H9 (cell line): ENCODE data around the gene OR4C15. TPM values are rescaled to one million over a fixed set of nuclear protein-coding genes. Genes with fewer than 3 reads are reported as not detected.

ENCODE experiments used
- DNase-seq: peaks from one replicate; pipeline ENCODE4 v3.0.0-alpha.2; 2017
- H2AFZ ChIP-seq: one replicate; pipeline ENCODE4 v1.6.1; 2013; ENCODE audit warnings: mild to moderate bottlenecking, low read length, control low read depth, moderate library complexity
- H2AK5ac ChIP-seq: 2 replicates; pipeline ENCODE4 v1.6.1; 2013; ENCODE audit warnings: low read length, control low read depth, mixed read lengths; ENCODE audit not compliant: insufficient read length
- H2BK120ac ChIP-seq: one replicate; pipeline ENCODE4 v1.6.1; 2013; ENCODE audit warnings: low read depth, mild to moderate bottlenecking, low read length, control low read depth, inconsistent platforms; ENCODE audit not compliant: poor library complexity, severe bottlenecking
- H2BK12ac ChIP-seq: 2 replicates; pipeline ENCODE4 v1.6.1; 2013; ENCODE audit warnings: low read length, control low read depth, mixed read lengths, low read depth; ENCODE audit not compliant: insufficient read length
- H2BK15ac ChIP-seq: 2 replicates; pipeline ENCODE4 v1.6.1; 2013; ENCODE audit warnings: low read depth, low read length, control low read depth
- H2BK20ac ChIP-seq: one replicate; pipeline ENCODE4 v1.6.1; 2013; ENCODE audit warnings: low read depth, mild to moderate bottlenecking, low read length, control low read depth, inconsistent platforms; ENCODE audit not compliant: poor library complexity, severe bottlenecking
- H2BK5ac ChIP-seq: 2 replicates; pipeline ENCODE4 v1.6.1; 2013; ENCODE audit warnings: low read length, control low read depth, mixed read lengths; ENCODE audit not compliant: insufficient read length
- H3K14ac ChIP-seq: 2 replicates; pipeline ENCODE4 v1.6.1; 2013; ENCODE audit warnings: low read length, control low read depth; ENCODE audit not compliant: insufficient read depth
- H3K18ac ChIP-seq: 2 replicates; pipeline ENCODE4 v1.6.1; 2013; ENCODE audit warnings: low read depth, mild to moderate bottlenecking, mixed read lengths, low read length, control low read depth; ENCODE audit not compliant: insufficient read length
- H3K23ac ChIP-seq: 2 replicates; pipeline ENCODE4 v1.6.1; 2013; ENCODE audit warnings: low read length, control low read depth, mixed read lengths, low read depth; ENCODE audit not compliant: insufficient read length
- H3K23me2 ChIP-seq: 2 replicates; pipeline ENCODE4 v1.6.1; 2013; ENCODE audit warnings: low read depth, mild to moderate bottlenecking, mixed read lengths, low read length, control low read depth; ENCODE audit not compliant: insufficient read length, poor library complexity, severe bottlenecking
- H3K27ac ChIP-seq: 2 replicates; pipeline ENCODE4 v1.5.1; 2013; ENCODE audit warnings: low read length, control low read depth, mixed read lengths, low read depth; ENCODE audit not compliant: insufficient read length
- H3K27me3 ChIP-seq: 2 replicates; pipeline ENCODE4 v1.6.1; 2013; ENCODE audit warnings: low read length, control low read depth, inconsistent platforms; ENCODE audit not compliant: insufficient read depth
- H3K4ac ChIP-seq: 2 replicates; pipeline ENCODE4 v1.6.1; 2013; ENCODE audit warnings: low read depth, mild to moderate bottlenecking, control low read depth, inconsistent platforms, low read length, moderate library complexity
- H3K4me1 ChIP-seq: 2 replicates; pipeline ENCODE4 v1.6.1; 2013; ENCODE audit warnings: low read length, control low read depth, inconsistent platforms; ENCODE audit not compliant: insufficient read depth
- H3K4me2 ChIP-seq: 2 replicates; pipeline ENCODE4 v1.6.1; 2013; ENCODE audit warnings: low read length, control low read depth, mixed read lengths; ENCODE audit not compliant: insufficient read length, insufficient read depth
- H3K56ac ChIP-seq: 2 replicates; pipeline ENCODE4 v1.6.1; 2013; ENCODE audit warnings: low read depth, mild to moderate bottlenecking, mixed read lengths, low read length, control low read depth; ENCODE audit not compliant: insufficient read length
- H3K79me1 ChIP-seq: 2 replicates; pipeline ENCODE4 v1.6.1; 2013; ENCODE audit warnings: low read depth, mild to moderate bottlenecking, moderate library complexity, low read length, control low read depth, inconsistent platforms; ENCODE audit not compliant: insufficient read depth, poor library complexity, severe bottlenecking
- H3K79me2 ChIP-seq: 2 replicates; pipeline ENCODE4 v1.6.1; 2013; ENCODE audit warnings: low read length, control low read depth, inconsistent platforms; ENCODE audit not compliant: insufficient read depth
- H3K9ac ChIP-seq: 2 replicates; pipeline ENCODE4 v1.6.1; 2013; ENCODE audit warnings: low read length, control low read depth, mixed read lengths; ENCODE audit not compliant: insufficient read length; ENCODE audit errors: extremely low read depth
- H3K9me3 ChIP-seq: one replicate; pipeline ENCODE4 v1.6.1; 2013; ENCODE audit warnings: low read depth, low read length, inconsistent platforms; ENCODE audit not compliant: control insufficient read depth
- H3T11ph ChIP-seq: one replicate; pipeline ENCODE4 v1.6.1; 2013; ENCODE audit warnings: mild to moderate bottlenecking, low read length, control low read depth, inconsistent platforms
- H4K20me1 ChIP-seq: one replicate; pipeline ENCODE4 v1.6.1; 2013; ENCODE audit not compliant: control insufficient read depth, insufficient read length, insufficient read depth
- H4K5ac ChIP-seq: 2 replicates; pipeline ENCODE4 v1.6.1; 2013; ENCODE audit warnings: low read depth, mild to moderate bottlenecking, mixed read lengths, low read length, control low read depth; ENCODE audit not compliant: insufficient read length
- H4K8ac ChIP-seq: replicated peaks from 2 replicates; pipeline ENCODE4 v1.6.1; 2013; ENCODE audit warnings: low read length, control low read depth, mixed read lengths, low read depth; ENCODE audit not compliant: insufficient read length
- H4K91ac ChIP-seq: 2 replicates; pipeline ENCODE4 v1.6.1; 2013; ENCODE audit warnings: low read depth, mild to moderate bottlenecking, moderate library complexity, mixed read lengths, low read length, control low read depth; ENCODE audit not compliant: insufficient read length
- H3K27ac Mint-ChIP-seq, 3 experiments: 2 replicates in 2 of 3; 3 replicates in 1 of 3; pipeline ENCODE4 v1.8.0; 2020 to 2021; ENCODE audit warnings: mixed read lengths in 3 of 3, mild to moderate bottlenecking in 1 of 3, moderate library complexity in 1 of 3
- H3K27me3 Mint-ChIP-seq: 2 replicates; pipeline ENCODE4 v1.8.0; 2021; ENCODE audit warnings: low read depth, mild to moderate bottlenecking, moderate library complexity, mixed read lengths
- H3K36me3 Mint-ChIP-seq, 3 experiments: 2 replicates in 2 of 3; 3 replicates in 1 of 3; pipeline ENCODE4 v1.8.0; 2020 to 2021; ENCODE audit warnings: low read depth in 3 of 3, mixed read lengths in 3 of 3; ENCODE audit not compliant: insufficient read depth in 1 of 3
- H3K4me1 Mint-ChIP-seq, 2 experiments: 2 replicates each; pipeline ENCODE4 v1.8.0; 2020; ENCODE audit warnings: mixed read lengths in 2 of 2
- H3K4me3 Mint-ChIP-seq, 2 experiments: 2 replicates in 1 of 2; 3 replicates in 1 of 2; pipeline ENCODE4 v1.8.0; 2020 to 2021; ENCODE audit warnings: mild to moderate bottlenecking in 2 of 2, mixed read lengths in 2 of 2, moderate library complexity in 1 of 2
- H3K9me3 Mint-ChIP-seq, 2 experiments: 2 replicates in 1 of 2; 3 replicates in 1 of 2; pipeline ENCODE4 v1.8.0; 2020; ENCODE audit warnings: mild to moderate bottlenecking in 2 of 2, mixed read lengths in 2 of 2, moderate library complexity in 1 of 2
- long read RNA-seq: library from polyadenylated mRNA; unstranded; transcript quantifications from one replicate; pipeline ENCODE4 v2.0.0, GENCODE V29; 2020
- total RNA-seq: library from RNA; stranded (reverse); gene quantifications from 2 replicates; pipeline ENCODE4 v1.2.1, GENCODE V29; 2021
- TF ChIP-seq, protein P1 (sequence below): fragments of 200-600 bp; sonication (generic); conservative IDR thresholded peaks from 3 replicates; pipeline ENCODE4 v1.8.0; 2021; ENCODE audit warnings: antibody characterized with exemption, mild to moderate bottlenecking

The OR4C15 gene
- not detected in 2 replicates for total RNA-seq
- long read RNA-seq = 0 reads

DNA sequence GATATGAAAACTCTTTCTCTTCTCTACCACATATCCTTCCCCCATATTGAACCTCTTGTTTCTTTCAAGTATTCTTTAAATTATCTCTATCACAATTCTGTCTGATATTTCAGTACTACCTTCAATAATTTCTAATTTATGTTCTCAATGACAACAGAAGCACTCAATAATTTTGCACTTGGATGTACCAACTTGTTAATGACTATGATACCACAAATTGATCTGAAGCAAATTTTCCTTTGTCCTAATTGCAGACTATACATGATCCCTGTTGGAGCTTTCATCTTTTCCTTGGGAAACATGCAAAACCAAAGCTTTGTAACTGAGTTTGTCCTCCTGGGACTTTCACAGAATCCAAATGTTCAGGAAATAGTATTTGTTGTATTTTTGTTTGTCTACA, at the start of gene OR4C15:
Gene OR4C15, plus strand, starts transcription at position 301 of the 400 bp plus-strand sequence. Its CDS starts 0 bp downstream, at position 301.
- no peaks in the 10 kb centered on the region for H3K27me3 ChIP-seq
- no peak within 1 kb of the TSS for H3K14ac ChIP-seq
- H3K4me2 ChIP-seq = no peak within 1 kb of the TSS
- H2BK15ac ChIP-seq = no peak within 1 kb of the TSS
- H2BK5ac ChIP-seq = no peak within 1 kb of the TSS
- no peak within 1 kb of the TSS for H4K5ac ChIP-seq
- no peaks in the 10 kb centered on the region for H3K79me2 ChIP-seq
- TF ChIP-seq, protein P1, sequence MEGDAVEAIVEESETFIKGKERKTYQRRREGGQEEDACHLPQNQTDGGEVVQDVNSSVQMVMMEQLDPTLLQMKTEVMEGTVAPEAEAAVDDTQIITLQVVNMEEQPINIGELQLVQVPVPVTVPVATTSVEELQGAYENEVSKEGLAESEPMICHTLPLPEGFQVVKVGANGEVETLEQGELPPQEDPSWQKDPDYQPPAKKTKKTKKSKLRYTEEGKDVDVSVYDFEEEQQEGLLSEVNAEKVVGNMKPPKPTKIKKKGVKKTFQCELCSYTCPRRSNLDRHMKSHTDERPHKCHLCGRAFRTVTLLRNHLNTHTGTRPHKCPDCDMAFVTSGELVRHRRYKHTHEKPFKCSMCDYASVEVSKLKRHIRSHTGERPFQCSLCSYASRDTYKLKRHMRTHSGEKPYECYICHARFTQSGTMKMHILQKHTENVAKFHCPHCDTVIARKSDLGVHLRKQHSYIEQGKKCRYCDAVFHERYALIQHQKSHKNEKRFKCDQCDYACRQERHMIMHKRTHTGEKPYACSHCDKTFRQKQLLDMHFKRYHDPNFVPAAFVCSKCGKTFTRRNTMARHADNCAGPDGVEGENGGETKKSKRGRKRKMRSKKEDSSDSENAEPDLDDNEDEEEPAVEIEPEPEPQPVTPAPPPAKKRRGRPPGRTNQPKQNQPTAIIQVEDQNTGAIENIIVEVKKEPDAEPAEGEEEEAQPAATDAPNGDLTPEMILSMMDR = no peak
- no peak within 1 kb of the TSS for H3K56ac ChIP-seq
- H3K23ac ChIP-seq = no peak within 1 kb of the TSS
- no peak within 1 kb of the TSS for H3K9ac ChIP-seq
- no peak within 1 kb of the TSS for H2BK20ac ChIP-seq
- no peak within 1 kb of the TSS for H3T11ph ChIP-seq
- H3K27ac Mint-ChIP-seq = no peak within 1 kb of the TSS
- peaks cover 6 to 19% (median 11%) of the 10 kb centered on the region in 3 experiments; a peak in 6 of 7 replicates for H3K36me3 Mint-ChIP-seq
- H3K79me1 ChIP-seq = no peaks in the 10 kb centered on the region
- no peak within 1 kb of the TSS for H3K4ac ChIP-seq
- H4K8ac ChIP-seq = no peak within 1 kb of the TSS
- H3K9me3 ChIP-seq = peaks cover 85% of the 10 kb centered on the region
- no peak within 1 kb of the TSS for H2AK5ac ChIP-seq
- peaks cover 21 to 33% of the 10 kb centered on the region in 2 experiments for H3K9me3 Mint-ChIP-seq
- H4K91ac ChIP-seq = no peak within 1 kb of the TSS
- H3K27ac ChIP-seq = no peak within 1 kb of the TSS
- no peak within 1 kb of the TSS for H2AFZ ChIP-seq
- no peaks in the 10 kb centered on the region for H3K23me2 ChIP-seq
- no peak within 1 kb of the TSS for H2BK120ac ChIP-seq
- H3K18ac ChIP-seq = no peak within 1 kb of the TSS
- no peak for DNase-seq
- H4K20me1 ChIP-seq = no peaks in the 10 kb centered on the region
- no peaks in the 10 kb centered on the region for H3K4me1 Mint-ChIP-seq
- H3K4me1 ChIP-seq = no peaks in the 10 kb centered on the region
- H2BK12ac ChIP-seq = no peak within 1 kb of the TSS
- H3K4me3 Mint-ChIP-seq = no peak within 1 kb of the TSS
- H3K27me3 Mint-ChIP-seq = no peaks in the 10 kb centered on the region; the same call in none of the 2 replicates
